Uterus (tissue), 2 donors: ENCODE measurements around the gene CWC22.

ENCODE experiments used
- POLR2A ChIP-seq, 2 donors: fragments of 450-650 bp; IDR thresholded peaks; one replicate each; pipeline ENCODE4 v1.6.1; 2016; ENCODE audit warnings: antibody characterized with exemption in 2 of 2, mild to moderate bottlenecking in 1 of 2, moderate library complexity in 1 of 2
- TF ChIP-seq, protein P1 (sequence below), 4 experiments: fragments of 200-600 bp in 2 of 4; fragments of 450-650 bp in 2 of 4; sonication (generic) in 2 of 4; IDR thresholded peaks; one replicate each; pipeline ENCODE4 v1.5.1; 2016 to 2019; ENCODE audit warnings: antibody characterized with exemption in 4 of 4, mild to moderate bottlenecking in 2 of 4, moderate library complexity in 1 of 4

DNA sequence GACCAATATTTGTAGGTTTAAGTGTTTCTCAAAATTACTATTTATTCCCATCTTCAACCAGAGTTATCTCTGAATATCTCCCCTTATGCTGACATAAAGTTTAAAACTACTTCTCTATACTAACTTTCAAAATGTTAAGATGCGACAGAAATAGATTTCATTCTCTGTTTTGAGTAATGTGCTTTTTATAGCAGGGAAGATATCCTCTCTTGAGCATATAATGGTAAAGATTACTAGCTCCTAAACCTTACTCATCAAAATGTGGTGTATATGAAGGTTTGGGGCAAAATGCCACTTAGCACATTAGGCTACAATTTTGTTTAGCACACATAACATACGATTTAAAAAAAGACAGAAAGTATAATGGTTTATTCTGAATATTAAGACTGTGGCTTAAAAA, 54.4 kb downstream of the CWC22 start:
- TF ChIP-seq, protein P1, sequence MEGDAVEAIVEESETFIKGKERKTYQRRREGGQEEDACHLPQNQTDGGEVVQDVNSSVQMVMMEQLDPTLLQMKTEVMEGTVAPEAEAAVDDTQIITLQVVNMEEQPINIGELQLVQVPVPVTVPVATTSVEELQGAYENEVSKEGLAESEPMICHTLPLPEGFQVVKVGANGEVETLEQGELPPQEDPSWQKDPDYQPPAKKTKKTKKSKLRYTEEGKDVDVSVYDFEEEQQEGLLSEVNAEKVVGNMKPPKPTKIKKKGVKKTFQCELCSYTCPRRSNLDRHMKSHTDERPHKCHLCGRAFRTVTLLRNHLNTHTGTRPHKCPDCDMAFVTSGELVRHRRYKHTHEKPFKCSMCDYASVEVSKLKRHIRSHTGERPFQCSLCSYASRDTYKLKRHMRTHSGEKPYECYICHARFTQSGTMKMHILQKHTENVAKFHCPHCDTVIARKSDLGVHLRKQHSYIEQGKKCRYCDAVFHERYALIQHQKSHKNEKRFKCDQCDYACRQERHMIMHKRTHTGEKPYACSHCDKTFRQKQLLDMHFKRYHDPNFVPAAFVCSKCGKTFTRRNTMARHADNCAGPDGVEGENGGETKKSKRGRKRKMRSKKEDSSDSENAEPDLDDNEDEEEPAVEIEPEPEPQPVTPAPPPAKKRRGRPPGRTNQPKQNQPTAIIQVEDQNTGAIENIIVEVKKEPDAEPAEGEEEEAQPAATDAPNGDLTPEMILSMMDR (IDR thresholded peaks at IDR 0.05) = no peak
- no peak for TF ChIP-seq POLR2A (IDR thresholded peaks at IDR 0.05)
